Hepatocyte (in vitro differentiated cells): Measurements from ENCODE around the gene GPC5. TPM values are rescaled to one million over a fixed set of nuclear protein-coding genes. Genes with fewer than 3 reads are reported as not detected.

Experiments
- DNase-seq: peaks from one replicate; pipeline ENCODE4 v3.0.0-alpha.2; 2016; ENCODE audit warnings: low spot score
- H2AFZ ChIP-seq: fragments of 200-600 bp; sonication (generic); 2 replicates; pipeline ENCODE4 v1.6.0; 2016; ENCODE audit warnings: antibody characterized with exemption, mild to moderate bottlenecking
- H3K27ac ChIP-seq: fragments of 200-600 bp; sonication (generic); 2 replicates; pipeline ENCODE4 v1.5.1; 2016; ENCODE audit warnings: mild to moderate bottlenecking
- H3K27me3 ChIP-seq: fragments of 200-600 bp; sonication (generic); 2 replicates; pipeline ENCODE4 v1.6.1; 2016
- H3K36me3 ChIP-seq: fragments of 200-600 bp; sonication (generic); replicated peaks from 2 replicates; pipeline ENCODE4 v1.5.1; 2016; ENCODE audit warnings: low read depth; ENCODE audit not compliant: insufficient read depth
- H3K4me1 ChIP-seq: fragments of 200-600 bp; sonication (generic); 2 replicates; pipeline ENCODE4 v1.5.1; 2016; ENCODE audit warnings: mild to moderate bottlenecking, moderate library complexity; ENCODE audit not compliant: insufficient read depth
- H3K4me2 ChIP-seq: fragments of 200-600 bp; sonication (generic); 2 replicates; pipeline ENCODE4 v1.6.0; 2016
- H3K4me3 ChIP-seq: fragments of 200-600 bp; sonication (generic); 2 replicates; pipeline ENCODE4 v1.5.1; 2016; ENCODE audit warnings: mild to moderate bottlenecking
- H3K79me2 ChIP-seq: fragments of 200-600 bp; sonication (generic); 2 replicates; pipeline ENCODE4 v1.6.0; 2017; ENCODE audit warnings: mild to moderate bottlenecking
- H3K9me2 ChIP-seq: fragments of 200-600 bp; sonication (generic); replicated peaks from 2 replicates; pipeline ENCODE4 v1.6.0; 2017; ENCODE audit warnings: mild to moderate bottlenecking; ENCODE audit not compliant: insufficient read depth
- H3K9me3 ChIP-seq: fragments of 200-600 bp; sonication (generic); 2 replicates; pipeline ENCODE4 v1.5.1; 2016; ENCODE audit warnings: low read depth, mild to moderate bottlenecking
- H4K20me1 ChIP-seq: fragments of 200-600 bp; sonication (generic); 2 replicates; pipeline ENCODE4 v1.6.0; 2016; ENCODE audit warnings: mild to moderate bottlenecking; ENCODE audit not compliant: insufficient read depth, poor library complexity, severe bottlenecking
- CTCF ChIP-seq: fragments of 200-600 bp; sonication (generic); IDR thresholded peaks from 2 replicates; pipeline ENCODE4 v1.5.1; 2016; ENCODE audit warnings: antibody characterized with exemption, mild to moderate bottlenecking; ENCODE audit not compliant: poor library complexity
- EZH2 ChIP-seq: fragments of 200-600 bp; sonication (generic); IDR thresholded peaks from 2 replicates; pipeline ENCODE4 v1.6.1; 2016; ENCODE audit warnings: antibody characterized with exemption, mild to moderate bottlenecking, borderline replicate concordance
- EZH2phosphoT487 ChIP-seq: fragments of 200-600 bp; sonication (generic); IDR thresholded peaks from one replicate; pipeline ENCODE4 v1.6.1; 2018; ENCODE audit warnings: antibody characterized with exemption, mild to moderate bottlenecking, low read depth, moderate library complexity; ENCODE audit not compliant: unreplicated experiment, severe bottlenecking
- WGBS: methylation state at CpG from one replicate; pipeline ENCODE4 v1.1.6; 2016; ENCODE audit warnings: low lambda C conversion rate; ENCODE audit errors: missing lambda C conversion rate; 5-methylcytosine and 5-hydroxymethylcytosine counted together
- polyA plus RNA-seq: library from polyadenylated mRNA; unstranded; fragments of >200 nt; fragmentation: Nextera tagmentation; extraction: Ambion mirVana; gene quantifications from 2 replicates; pipeline ENCODE4 v1.2.1, GENCODE V29; 2016
- total RNA-seq: library from RNA; depleted of rRNA; stranded (reverse); fragments of >200 nt; gene quantifications from 2 replicates; pipeline ENCODE4 v1.2.3, GENCODE V29; 2014

The GPC5 gene
- total and polyA plus RNA-seq, 2 experiments from 2014 or later: 3.9 to 5.4 TPM

- TF ChIP-seq EZH2phosphoT487 (no peak), EZH2 (no peak), CTCF (no peak)
- Histone ChIP-seq H3K9me2 (no peaks in the 10 kb centered on the region), H3K27me3 (no peaks in the 10 kb centered on the region), H3K36me3 (no peaks in the 10 kb centered on the region), H3K4me2 (no peak overlapping the region), H2AFZ (no peak overlapping the region), H4K20me1 (no peaks in the 10 kb centered on the region), H3K4me1 (no peaks in the 10 kb centered on the region), H3K9me3 (no peaks in the 10 kb centered on the region), H3K4me3 (no peak overlapping the region), H3K27ac (no peak overlapping the region), H3K79me2 (no peaks in the 10 kb centered on the region)
- no peak for DNase-seq
- WGBS: 74% methylated on average over 1 of the region's 1 CpG
Observed at GRCh38 chr13:91454666-91455065, 56.2 kb downstream of the GPC5 start.

- TF ChIP-seq EZH2 (no peak), CTCF (no peak), EZH2phosphoT487 (no peak)
- Histone ChIP-seq H3K9me3 (no peaks in the 10 kb centered on the region), H3K4me1 (no peaks in the 10 kb centered on the region), H3K4me2 (no peak overlapping the region), H4K20me1 (no peaks in the 10 kb centered on the region), H3K79me2 (no peaks in the 10 kb centered on the region), H3K27ac (no peak overlapping the region), H3K9me2 (no peaks in the 10 kb centered on the region), H3K27me3 (no peaks in the 10 kb centered on the region), H2AFZ (no peak overlapping the region), H3K4me3 (no peak overlapping the region), H3K36me3 (no peaks in the 10 kb centered on the region)
- WGBS: 99% methylated on average over 2 of the region's 2 CpGs
- no peak for DNase-seq
Observed at GRCh38 chr13:91456837-91457236, 58.4 kb downstream of the GPC5 start.

GRCh38 chr13:91459485-91459884 is 61.1 kb downstream of the GPC5 start:
- DNase-seq: no peak
- Histone ChIP-seq H3K9me3 (no peaks in the 10 kb centered on the region), H3K27me3 (no peaks in the 10 kb centered on the region), H3K27ac (no peak overlapping the region), H4K20me1 (no peaks in the 10 kb centered on the region), H3K4me3 (no peak overlapping the region), H3K79me2 (no peaks in the 10 kb centered on the region), H3K36me3 (no peaks in the 10 kb centered on the region), H3K4me1 (no peaks in the 10 kb centered on the region), H2AFZ (no peak overlapping the region), H3K9me2 (no peaks in the 10 kb centered on the region), H3K4me2 (no peak overlapping the region)
- TF ChIP-seq CTCF (no peak), EZH2phosphoT487 (no peak), EZH2 (no peak)

- Histone ChIP-seq H3K36me3 (no peaks in the 10 kb centered on the region), H4K20me1 (no peaks in the 10 kb centered on the region), H3K27me3 (no peaks in the 10 kb centered on the region), H3K79me2 (no peaks in the 10 kb centered on the region), H3K4me2 (no peak overlapping the region), H3K4me1 (no peaks in the 10 kb centered on the region), H3K4me3 (no peak overlapping the region), H3K9me3 (no peaks in the 10 kb centered on the region), H3K9me2 (no peaks in the 10 kb centered on the region), H2AFZ (no peak overlapping the region), H3K27ac (no peak overlapping the region)
- 85% methylated on average over 5 of the region's 5 CpGs for WGBS
- DNase-seq: no peak
- TF ChIP-seq EZH2 (no peak), CTCF (no peak), EZH2phosphoT487 (no peak)
Observed at GRCh38 chr13:91464336-91464735, 65.9 kb downstream of the GPC5 start.
